Stimulated activated naive B cell treated with anti-CD40 and anti-IgM and Interleukin-4, amounts not matched to agents 10 μg/mL and 1 μg/mL and 100 μg/mL, for 72 hours (primary cell): Measurements from ENCODE around the gene SENP7.

Experiments
- ATAC-seq, 2 donors: fragments of 150-1000 bp; cut with Tn5 transposase; replicated peaks; 2 replicates each; pipeline ENCODE4 v1.10.0; 2021; ENCODE audit warnings: moderate library complexity in 1 of 2
- DNase-seq: peaks from one replicate; pipeline ENCODE4 v3.0.0; 2021
- H3K27ac Mint-ChIP-seq: one replicate; pipeline ENCODE4 v1.8.0; 2022; ENCODE audit warnings: mild to moderate bottlenecking, mixed read lengths
- H3K27me3 Mint-ChIP-seq, 2 donors: one replicate each; pipeline ENCODE4 v1.8.0; 2022; ENCODE audit warnings: mixed read lengths in 2 of 2
- H3K36me3 Mint-ChIP-seq, 2 donors: one replicate each; pipeline ENCODE4 v1.8.0; 2022; ENCODE audit warnings: mixed read lengths in 2 of 2, mild to moderate bottlenecking in 1 of 2
- H3K4me1 Mint-ChIP-seq, 2 donors: one replicate each; pipeline ENCODE4 v1.8.0; 2022; ENCODE audit warnings: mixed read lengths in 2 of 2, mild to moderate bottlenecking in 1 of 2
- H3K4me3 Mint-ChIP-seq, 2 donors: one replicate each; pipeline ENCODE4 v1.8.0; 2022; ENCODE audit warnings: mild to moderate bottlenecking in 2 of 2, mixed read lengths in 2 of 2, moderate library complexity in 1 of 2
- H3K9me3 Mint-ChIP-seq, 2 donors: one replicate each; pipeline ENCODE4 v1.8.0; 2022; ENCODE audit warnings: mixed read lengths in 2 of 2, mild to moderate bottlenecking in 1 of 2

Gene SENP7

DNA sequence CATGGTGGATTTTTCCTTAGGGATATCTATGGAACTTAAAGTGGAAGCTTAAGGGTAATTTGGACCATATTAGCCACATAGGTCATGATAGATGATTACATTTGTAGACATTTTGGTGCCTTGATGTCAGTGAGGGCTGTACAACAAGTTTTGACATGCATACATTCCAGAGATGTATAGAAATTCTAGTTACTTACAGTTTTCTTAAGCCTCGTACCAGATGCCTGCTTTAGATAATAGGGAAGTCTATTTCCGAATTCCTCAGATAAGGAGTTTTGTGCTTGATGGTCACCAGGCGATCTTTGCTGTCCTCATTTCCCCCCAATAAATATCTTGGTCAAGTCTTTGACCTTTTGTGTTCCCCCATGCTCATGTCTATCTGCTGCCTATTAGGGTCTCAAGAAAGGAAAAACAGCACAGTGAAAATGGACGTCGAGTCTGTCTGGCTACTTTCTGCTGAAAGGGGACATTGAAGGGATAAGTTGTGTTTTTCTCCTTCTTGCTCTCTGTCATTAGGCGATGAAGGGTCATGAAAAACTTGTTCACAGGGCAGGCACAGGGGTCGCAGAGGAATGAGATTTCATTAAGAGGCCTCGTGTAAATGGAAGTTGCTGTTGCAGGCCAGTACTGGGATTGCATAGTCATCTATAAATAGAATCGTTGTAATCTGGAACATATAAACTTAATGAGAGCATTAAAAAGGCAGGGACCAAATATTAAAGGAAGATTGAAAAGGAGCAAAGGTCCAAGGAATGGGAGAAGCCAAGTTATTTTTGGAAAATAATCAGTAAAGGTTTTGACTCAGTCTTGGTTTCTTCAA is 20.0 kb upstream of the SENP7 start:
- Mint-ChIP-seq H3K36me3 (no peaks in the 10 kb centered on the region), H3K27ac (no peak overlapping the region)
- no peak for DNase-seq

DNA sequence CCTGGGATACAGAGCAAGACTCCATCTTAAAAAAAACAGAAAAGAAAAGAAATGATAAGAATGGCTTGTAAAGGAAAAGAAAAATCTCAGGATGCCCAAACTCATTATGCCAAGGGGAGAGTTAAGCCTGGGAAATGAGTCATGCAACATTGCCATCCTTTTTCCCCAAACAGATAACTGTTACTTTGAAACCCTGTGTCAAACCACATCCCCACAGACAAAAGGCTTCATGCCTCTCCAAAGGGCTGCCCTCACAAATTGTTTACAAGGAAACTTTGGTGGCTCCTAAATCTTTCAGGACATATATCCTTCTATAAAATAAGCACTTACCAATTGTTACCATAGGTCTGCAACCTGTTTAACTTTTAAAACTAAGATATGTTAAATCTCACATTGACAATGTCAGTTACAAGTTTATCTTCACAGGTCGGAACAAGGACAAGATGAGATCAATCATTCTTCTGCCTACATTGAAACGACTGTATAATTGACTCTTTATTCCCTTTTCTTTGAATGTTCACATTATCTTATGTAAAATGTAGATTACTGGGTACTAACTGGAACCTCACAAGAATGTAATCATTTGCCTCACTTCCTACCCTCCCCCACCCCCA is 18.6 kb upstream of the SENP7 start:
- H3K36me3 Mint-ChIP-seq: no peaks in the 10 kb centered on the region
- ATAC-seq (no peak), DNase-seq (no peak)
- H3K4me1 Mint-ChIP-seq: no peaks in the 10 kb centered on the region
- peaks cover 0 to 11% of the 10 kb centered on the region in 2 donors for H3K27me3 Mint-ChIP-seq
- H3K9me3 Mint-ChIP-seq: no peaks in the 10 kb centered on the region
- no peak overlapping the region for H3K4me3 Mint-ChIP-seq
- H3K27ac Mint-ChIP-seq: no peak overlapping the region

More for the DNA sequence above, 20.0 kb upstream of the SENP7 start:
- Mint-ChIP-seq H3K9me3 (no peaks in the 10 kb centered on the region), H3K4me3 (no peak overlapping the region), H3K27me3 (peaks cover 0 to 11% of the 10 kb centered on the region in 2 donors), H3K4me1 (peaks cover 0 to 7% of the 10 kb centered on the region in 2 donors)
- ATAC-seq: no peak

GRCh38 chr3:101530686-101531047 is 17.7 kb upstream of the SENP7 start:
- H3K9me3 Mint-ChIP-seq: no peaks in the 10 kb centered on the region
- no peak overlapping the region for H3K27ac Mint-ChIP-seq

GRCh38 chr3:101529816-101530685 is 17.0 kb upstream of the SENP7 start:
- Mint-ChIP-seq H3K27ac (no peak overlapping the region), H3K4me1 (no peaks in the 10 kb centered on the region), H3K27me3 (peaks cover 0 to 11% of the 10 kb centered on the region in 2 donors), H3K36me3 (peaks cover 0 to 1% of the 10 kb centered on the region in 2 donors), H3K4me3 (no peak overlapping the region), H3K9me3 (peaks cover 1 to 2% of the 10 kb centered on the region in 2 donors)
- ATAC-seq (no peak), DNase-seq (no peak)

More at GRCh38 chr3:101530686-101531047, 17.7 kb upstream of the SENP7 start:
- Mint-ChIP-seq H3K36me3 (no peaks in the 10 kb centered on the region), H3K4me1 (no peaks in the 10 kb centered on the region), H3K27me3 (peaks cover 0 to 11% of the 10 kb centered on the region in 2 donors), H3K4me3 (no peak overlapping the region)
- ATAC-seq (no peak), DNase-seq (no peak)

GRCh38 chr3:101527906-101528305 is 14.9 kb upstream of the SENP7 start:
- no peak overlapping the region for H3K27ac Mint-ChIP-seq
- ATAC-seq (no peak), DNase-seq (no peak)
- H3K4me1 Mint-ChIP-seq: no peaks in the 10 kb centered on the region
- H3K36me3 Mint-ChIP-seq: peaks cover 2 to 4% of the 10 kb centered on the region in 2 donors
- H3K9me3 Mint-ChIP-seq: peaks cover 3 to 4% of the 10 kb centered on the region in 2 donors
- no peak overlapping the region for H3K4me3 Mint-ChIP-seq
- H3K27me3 Mint-ChIP-seq: peaks cover 0 to 7% of the 10 kb centered on the region in 2 donors

DNA sequence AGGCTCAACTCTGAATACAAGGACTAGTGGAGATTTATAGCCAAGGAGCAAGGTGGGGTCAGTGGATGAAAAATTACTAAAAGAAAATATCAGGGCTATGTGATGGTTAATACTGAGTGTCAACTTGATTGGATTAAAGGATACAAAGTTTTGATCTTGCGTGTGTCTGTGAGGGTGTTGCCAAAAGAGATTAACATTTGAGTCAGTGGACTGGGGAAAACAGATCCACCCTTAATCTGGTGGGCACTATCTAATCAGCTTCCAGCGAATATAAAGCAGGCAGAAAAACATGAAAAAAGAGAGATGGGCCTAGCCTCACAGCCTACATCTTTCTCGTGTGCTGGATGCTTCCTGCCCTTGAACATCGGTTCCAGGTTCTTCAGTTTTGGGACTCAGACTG is 14.4 kb upstream of the SENP7 start:
- H3K9me3 Mint-ChIP-seq: peaks cover 3 to 4% of the 10 kb centered on the region in 2 donors
- ATAC-seq (no peak), DNase-seq (no peak)
- H3K27me3 Mint-ChIP-seq: peaks cover 0 to 5% of the 10 kb centered on the region in 2 donors
- no peak overlapping the region for H3K4me3 Mint-ChIP-seq
- H3K36me3 Mint-ChIP-seq: peaks cover 2 to 4% of the 10 kb centered on the region in 2 donors
- H3K27ac Mint-ChIP-seq: no peak overlapping the region
- H3K4me1 Mint-ChIP-seq: no peaks in the 10 kb centered on the region

DNA sequence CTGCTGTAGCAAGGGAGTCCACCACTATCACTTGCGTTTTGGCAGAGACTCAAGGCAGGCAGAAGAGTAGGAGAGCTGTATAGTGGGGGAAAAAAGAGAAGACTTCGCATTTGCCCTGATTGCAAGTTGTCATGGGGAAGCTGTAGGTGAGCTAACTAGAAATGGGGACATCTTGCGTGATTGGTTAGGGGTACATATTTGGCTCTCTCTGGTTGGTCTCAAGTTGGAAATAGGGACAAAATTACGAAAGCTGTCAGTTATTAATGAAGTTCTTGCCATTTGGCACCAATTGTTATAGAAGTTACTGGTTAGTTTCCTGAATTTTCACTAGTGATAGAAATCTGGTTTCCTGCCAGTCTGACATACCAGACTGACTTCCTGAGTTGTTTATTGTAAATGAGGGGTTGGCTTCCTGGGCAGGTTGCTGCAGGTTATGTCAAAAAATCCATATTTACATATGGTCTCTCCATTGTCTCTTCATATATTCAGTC is 8.2 kb upstream of the SENP7 start:
- Mint-ChIP-seq H3K4me1 (no peaks in the 10 kb centered on the region), H3K9me3 (peaks cover 3 to 4% of the 10 kb centered on the region in 2 donors), H3K27me3 (peaks cover 6 to 8% of the 10 kb centered on the region in 2 donors), H3K4me3 (no peak overlapping the region), H3K27ac (no peak overlapping the region), H3K36me3 (peaks cover 2 to 4% of the 10 kb centered on the region in 2 donors)
- no peak for DNase-seq
- ATAC-seq: no peak

DNA sequence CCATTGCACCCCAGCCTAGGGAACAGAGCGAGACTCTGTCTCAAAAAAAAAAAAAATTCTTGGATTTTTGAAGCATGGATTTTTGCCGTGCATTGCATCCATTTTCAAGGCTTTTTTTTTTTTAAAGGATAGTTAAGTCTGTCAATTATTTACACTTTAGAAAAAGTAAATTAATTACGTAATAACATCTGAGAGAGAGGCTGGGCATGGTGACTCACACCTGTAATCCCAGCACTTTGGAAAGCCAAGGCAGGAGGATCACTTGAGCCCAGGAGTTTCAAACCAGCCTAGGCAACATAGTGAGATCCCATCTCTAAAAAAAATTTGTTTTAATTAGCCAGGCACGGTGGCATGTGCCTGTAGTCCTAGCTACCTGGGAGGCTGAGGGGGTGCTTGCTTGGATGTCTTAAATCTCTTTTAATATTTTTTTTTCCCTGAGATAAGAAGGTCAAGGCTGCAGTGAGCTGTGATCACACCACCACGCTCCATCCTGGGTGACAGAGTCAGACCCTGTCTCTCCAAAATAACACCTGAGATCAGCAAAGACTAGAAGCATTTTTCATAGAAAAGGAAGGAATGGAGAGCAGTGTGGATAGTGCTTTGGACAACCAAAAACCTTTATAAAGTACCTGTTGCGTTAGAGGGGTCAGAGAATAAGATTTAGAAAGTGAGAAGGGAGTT is 6.8 kb upstream of the SENP7 start:
- Mint-ChIP-seq H3K4me1 (no peaks in the 10 kb centered on the region), H3K36me3 (peaks cover under 1% of the 10 kb centered on the region in 2 donors), H3K27ac (no peak overlapping the region), H3K27me3 (peaks cover 8 to 12% of the 10 kb centered on the region in 2 donors), H3K9me3 (peaks cover 0 to under 1% of the 10 kb centered on the region in 2 donors), H3K4me3 (no peak overlapping the region)
- no peak for DNase-seq
- ATAC-seq: no peak

GRCh38 chr3:101518421-101518871 is 5.4 kb upstream of the SENP7 start:
- DNase-seq (no peak), ATAC-seq (peak; percentile 73 to 91)
- Mint-ChIP-seq H3K4me1 (peaks cover 0 to 4% of the 10 kb centered on the region in 2 donors), H3K9me3 (no peaks in the 10 kb centered on the region), H3K27me3 (peaks cover 8 to 12% of the 10 kb centered on the region in 2 donors), H3K27ac (no peak overlapping the region), H3K36me3 (no peaks in the 10 kb centered on the region), H3K4me3 (no peak overlapping the region)

DNA sequence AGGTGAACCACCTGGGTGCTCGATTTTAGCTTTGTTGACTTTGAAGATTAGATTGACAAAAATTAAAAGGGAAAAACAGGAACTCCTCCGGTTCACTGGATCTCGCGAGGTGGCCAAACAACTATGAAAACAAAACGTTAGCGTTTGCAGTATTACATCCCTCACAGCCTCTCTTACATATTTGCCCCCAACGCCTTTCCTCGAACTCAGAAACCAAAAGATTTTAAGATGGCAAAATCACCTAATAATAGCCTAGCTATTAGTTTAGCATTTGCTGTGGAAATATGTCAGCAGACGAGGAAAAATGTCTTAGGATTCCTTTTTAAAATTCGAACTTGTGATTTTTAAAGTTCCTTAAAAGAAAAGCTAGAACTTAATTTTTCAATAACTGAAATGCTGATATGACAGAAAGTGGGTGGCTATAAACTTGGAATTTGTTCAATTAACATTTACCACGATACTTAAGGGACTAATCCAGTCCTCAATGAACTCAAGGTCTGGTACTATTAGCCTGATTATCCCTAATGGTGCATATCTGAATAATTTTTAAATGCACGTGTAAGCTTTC is 491 bp upstream of the SENP7 start:
- H3K4me3 Mint-ChIP-seq: peak overlapping the region; percentile 97 to 100
- DNase-seq (no peak), ATAC-seq (peak; percentile 75 to 81)
- peak overlapping the region; percentile 96 for H3K27ac Mint-ChIP-seq
- H3K27me3 Mint-ChIP-seq: peaks cover 8 to 12% of the 10 kb centered on the region in 2 donors
- peaks cover 4 to 9% of the 10 kb centered on the region in 2 donors for H3K36me3 Mint-ChIP-seq
- H3K4me1 Mint-ChIP-seq: peaks cover 18 to 21% of the 10 kb centered on the region in 2 donors
- no peaks in the 10 kb centered on the region for H3K9me3 Mint-ChIP-seq

DNA sequence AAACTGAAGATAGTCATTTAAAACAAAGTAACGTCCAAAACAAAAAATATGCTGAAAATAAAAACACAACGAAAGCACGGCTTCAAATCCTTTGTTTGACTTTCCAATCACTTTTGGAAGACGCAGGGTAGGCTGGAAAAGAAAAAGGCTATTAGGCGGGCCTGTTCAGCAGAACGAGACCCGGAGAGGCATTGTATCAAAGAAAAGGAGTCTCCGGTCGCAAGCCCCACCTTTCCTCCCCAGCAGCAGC is 691 bp downstream of the SENP7 start:
- DNase-seq (no peak), ATAC-seq (peak; percentile 45 to 48)
- Mint-ChIP-seq H3K9me3 (no peaks in the 10 kb centered on the region), H3K36me3 (peaks cover 6 to 13% of the 10 kb centered on the region in 2 donors), H3K27ac (peak overlapping the region; percentile 96), H3K27me3 (peaks cover 8% of the 10 kb centered on the region in 2 donors), H3K4me1 (peaks cover 21 to 22% of the 10 kb centered on the region in 2 donors), H3K4me3 (peak overlapping the region; percentile 97 to 100)

DNA sequence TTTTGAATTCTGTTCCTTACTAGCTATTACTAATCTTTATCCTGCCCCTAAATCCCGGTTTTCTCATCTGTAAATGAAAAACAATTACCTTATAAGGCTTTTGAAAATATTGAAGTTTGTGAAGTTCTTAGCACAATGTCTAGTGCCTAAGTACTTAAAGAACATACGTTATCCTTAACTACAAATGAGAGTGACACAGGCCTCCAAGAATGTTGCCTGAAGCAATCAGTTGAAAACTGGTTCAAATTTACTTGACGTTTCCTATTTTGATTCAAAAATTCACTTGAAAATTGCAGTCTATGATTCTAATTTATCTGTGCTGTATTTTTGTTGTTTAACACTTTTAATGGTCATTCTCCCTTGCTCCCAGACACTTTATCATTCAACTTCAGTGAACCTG is 3.2 kb downstream of the SENP7 start:
- H3K4me3 Mint-ChIP-seq: no peak overlapping the region
- H3K4me1 Mint-ChIP-seq: peaks cover 24% of the 10 kb centered on the region in 2 donors
- H3K27ac Mint-ChIP-seq: no peak overlapping the region
- H3K27me3 Mint-ChIP-seq: no peaks in the 10 kb centered on the region
- DNase-seq: no peak
- no peak for ATAC-seq
- H3K36me3 Mint-ChIP-seq: peaks cover 7 to 17% of the 10 kb centered on the region in 2 donors
- H3K9me3 Mint-ChIP-seq: no peaks in the 10 kb centered on the region

DNA sequence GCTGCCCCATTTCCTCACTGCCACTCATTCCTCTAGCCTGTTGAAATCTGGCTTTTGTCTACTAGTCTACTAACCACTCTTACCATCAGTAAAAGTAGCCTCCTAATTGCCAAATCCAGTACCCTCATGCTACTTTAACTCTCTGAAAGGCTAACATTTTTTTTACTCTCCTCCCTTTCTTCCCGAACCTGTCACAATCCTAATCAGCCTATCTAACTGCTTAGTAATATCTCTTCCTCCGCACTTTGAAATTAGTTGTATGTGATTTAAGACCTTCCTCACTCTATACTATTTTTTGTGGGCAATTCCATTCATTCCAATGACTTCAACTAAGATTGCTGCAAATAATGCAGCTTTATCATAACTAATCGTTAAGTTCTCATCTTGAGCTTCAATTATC is 3.7 kb downstream of the SENP7 start:
- H3K27ac Mint-ChIP-seq: no peak overlapping the region
- DNase-seq (no peak), ATAC-seq (no peak)
- H3K4me3 Mint-ChIP-seq: no peak overlapping the region
- H3K36me3 Mint-ChIP-seq: peaks cover 8 to 17% of the 10 kb centered on the region in 2 donors
- peaks cover 26% of the 10 kb centered on the region in 2 donors for H3K4me1 Mint-ChIP-seq
- H3K27me3 Mint-ChIP-seq: no peaks in the 10 kb centered on the region
- H3K9me3 Mint-ChIP-seq: no peaks in the 10 kb centered on the region
